Testis (tissue), 3 donors: Measurements from ENCODE around the gene PYCR2. TPM values are rescaled to one million over a fixed set of nuclear protein-coding genes. Genes with fewer than 3 reads are reported as not detected.

Source experiments
- DNase-seq: peaks from one replicate; pipeline ENCODE4 v3.0.0-alpha.2; 2019
- H3K27ac ChIP-seq, 2 donors: fragments of 200-600 bp; sonication (generic); one replicate each; pipeline ENCODE4 v1.5.1; 2019
- H3K27me3 ChIP-seq: fragments of 200-600 bp; sonication (generic); one replicate; pipeline ENCODE4 v1.5.1; 2019
- H3K36me3 ChIP-seq: fragments of 200-600 bp; sonication (generic); one replicate; pipeline ENCODE4 v1.5.1; 2017; ENCODE audit warnings: low read depth; ENCODE audit errors: missing control alignments
- H3K4me1 ChIP-seq: fragments of 200-600 bp; sonication (generic); one replicate; pipeline ENCODE4 v1.5.1; 2019
- H3K4me3 ChIP-seq, 2 donors: fragments of 200-600 bp; sonication (generic); one replicate each; pipeline ENCODE4 v1.5.1; 2017 to 2019
- H3K9me3 ChIP-seq: fragments of 200-600 bp; sonication (generic); one replicate; pipeline ENCODE4 v1.5.1; 2017
- CTCF ChIP-seq, 3 experiments: fragments of 450-650 bp in 2 of 3; fragments of 200-600 bp in 1 of 3; sonication (generic) in 1 of 3; IDR thresholded peaks; one replicate each; pipeline ENCODE4 v1.5.1; 2016 to 2019; ENCODE audit warnings: antibody characterized with exemption in 3 of 3, mild to moderate bottlenecking in 2 of 3, moderate library complexity in 1 of 3
- POLR2A ChIP-seq: fragments of 450-650 bp; IDR thresholded peaks from one replicate; pipeline ENCODE4 v1.6.1; 2017; ENCODE audit warnings: antibody characterized with exemption, mild to moderate bottlenecking, moderate library complexity
- WGBS, 2 donors: methylation state at CpG; one replicate each; pipeline ENCODE4 v1.1.5; 2018; 5-methylcytosine and 5-hydroxymethylcytosine counted together
- intact Hi-C: fragments of 100-400 bp; cut with DNase I; formaldehyde crosslinking; loops from one replicate; pipeline ENCODE4 v1.15.1; 2023; ENCODE audit warnings: low total_unique reads
- polyA plus RNA-seq: library from polyadenylated mRNA; stranded (reverse); fragments of 350-450 nt; fragmentation: Illumina TruSeq; extraction: RNeasy Lipid Tissue Mini Kit (QIAGEN cat#74804); gene quantifications from one replicate; pipeline ENCODE4 v1.2.3, GENCODE V29; 2014; ENCODE audit warnings: low read depth, low replicate concordance; ENCODE audit not compliant: insufficient read depth
- total RNA-seq, 2 donors: library from RNA; depleted of rRNA; stranded (reverse); fragments of >200 nt; gene quantifications; one replicate each; pipeline ENCODE4 v1.2.3, GENCODE V29; 2016

PYCR2 gene
- total and polyA plus RNA-seq, 3 donors from 2014 or later, result 60.7 to 85.3 (median 64.2) TPM

GRCh38 chr1:225911191-225912130, 12.6 kb downstream of the PYCR2 start:
- Histone ChIP-seq H3K27ac (no peak overlapping the region), H3K9me3 (no peaks in the 10 kb centered on the region), H3K27me3 (no peaks in the 10 kb centered on the region), H3K4me1 (no peaks in the 10 kb centered on the region), H3K4me3 (peak overlapping the region; percentile 10 to 27), H3K36me3 (no peaks in the 10 kb centered on the region)
- 29 to 39% methylated on average over 28 to 53 of the region's 53 CpGs for WGBS, 2 donors
- peak; percentile 74 for DNase-seq
- TF ChIP-seq CTCF (IDR thresholded peaks at IDR 0.05) (peak; percentile 73 to 93 (median 75)), POLR2A (no peak)
- intact Hi-C loops, result no loop called here

GRCh38 chr1:225909477-225909876, 14.6 kb downstream of the PYCR2 start:
- Histone ChIP-seq H3K4me1 (no peaks in the 10 kb centered on the region), H3K9me3 (no peaks in the 10 kb centered on the region), H3K27ac (no peak overlapping the region), H3K4me3 (no peak overlapping the region), H3K36me3 (no peaks in the 10 kb centered on the region), H3K27me3 (no peaks in the 10 kb centered on the region)
- TF ChIP-seq POLR2A (no peak), CTCF (IDR thresholded peaks at IDR 0.05) (no peak)
- DNase-seq, result no peak
- intact Hi-C loops, result no loop called here
- 89 to 96% methylated on average over 1 of the region's 1 CpG for WGBS, 2 donors

GRCh38 chr1:225908773-225909172, 15.3 kb downstream of the PYCR2 start:
- H3K4me3 ChIP-seq, result no peak overlapping the region
- no peak for DNase-seq
- H3K4me1 ChIP-seq, result no peaks in the 10 kb centered on the region
- 72 to 78% methylated on average over 2 of the region's 2 CpGs for WGBS, 2 donors
- TF ChIP-seq CTCF (IDR thresholded peaks at IDR 0.05) (no peak), POLR2A (no peak)
- H3K9me3 ChIP-seq, result no peaks in the 10 kb centered on the region
- H3K27me3 ChIP-seq, result no peaks in the 10 kb centered on the region
- intact Hi-C loops, result no loop called here
- no peaks in the 10 kb centered on the region for H3K36me3 ChIP-seq
- H3K27ac ChIP-seq, result no peak overlapping the region

- DNase-seq, result no peak
- Histone ChIP-seq H3K9me3 (no peaks in the 10 kb centered on the region), H3K27ac (no peak overlapping the region), H3K4me3 (no peak overlapping the region), H3K27me3 (no peaks in the 10 kb centered on the region), H3K36me3 (no peaks in the 10 kb centered on the region), H3K4me1 (no peaks in the 10 kb centered on the region)
- TF ChIP-seq POLR2A (no peak), CTCF (IDR thresholded peaks at IDR 0.05) (no peak)
- 86 to 90% methylated on average over 4 to 5 of the region's 5 CpGs for WGBS, 2 donors
- intact Hi-C loops, result no loop called here
Observed at GRCh38 chr1:225908013-225908640, 15.9 kb downstream of the PYCR2 start.
